ENCODE data around the gene PTPN7.

PTPN7 gene

GRCh38 chr1:202101184-202101583 is 59.2 kb downstream of the PTPN7 start:
- peak; percentile 26 for DNase-seq
